T-cell (primary cell): Measurements from ENCODE around the gene NKAPL. TPM values are rescaled to one million over a fixed set of nuclear protein-coding genes. Genes with fewer than 3 reads are reported as not detected.
A peak's percentile ranks its signal among the peaks of the same experiment; 100 is the strongest.

Source experiments
- ATAC-seq, 4 experiments: fragments of 200-7000 bp in 3 of 4; fragments of 150-1000 bp in 1 of 4; cut with Tn5 transposase; replicated peaks in 1 of 4; 1 replicate in 3 of 4; 2 replicates in 1 of 4; pipeline ENCODE4 v1.10.0; 2021; ENCODE audit warnings: moderate library complexity in 3 of 4, mild to moderate bottlenecking in 2 of 4, moderate number of reproducible peaks in 1 of 4
- CTCF ChIA-PET, 2 donors: fragments of 300-600 bp; sonication (Branson Sonifier 250); formaldehyde crosslinking; loops; one replicate each; lab custom pipeline; 2022; ENCODE audit warnings: antibody characterized with exemption in 2 of 2; lab: Charles Lee
- POLR2A ChIA-PET, 2 donors: fragments of 300-600 bp; sonication (Branson Sonifier 250); formaldehyde crosslinking; loops; one replicate each; lab custom pipeline; 2022; ENCODE audit warnings: antibody characterized with exemption in 2 of 2; lab: Charles Lee
- DNase-seq, 35 experiments: peaks; one replicate each; pipeline versions ENCODE4 v3.0.0 to v3.0.0-alpha.2; 2013 to 2023
- H3K27ac ChIP-seq: one replicate; pipeline ENCODE4 v1.5.1; 2013; ENCODE audit warnings: low read length
- H3K27me3 ChIP-seq, 2 experiments: replicated peaks in 1 of 2; 1 replicate in 1 of 2; 2 replicates in 1 of 2; pipeline versions ENCODE4 v1.6.1 to v1.7.0; 2013; ENCODE audit warnings: low read length in 1 of 2, mixed read lengths in 1 of 2; ENCODE audit not compliant: control insufficient read depth in 2 of 2, insufficient read depth in 2 of 2; ENCODE audit errors: extremely low read depth in 1 of 2
- H3K36me3 ChIP-seq, 2 donors: 1 replicate in 1 of 2; 2 replicates in 1 of 2; pipeline versions ENCODE4 v1.6.1 to v1.7.0; 2013; ENCODE audit warnings: low read length in 1 of 2; ENCODE audit not compliant: control insufficient read depth in 2 of 2, insufficient read depth in 1 of 2; ENCODE audit errors: extremely low read depth in 1 of 2
- H3K4me1 ChIP-seq, 2 experiments: 1 replicate in 1 of 2; 2 replicates in 1 of 2; pipeline versions ENCODE4 v1.6.1 to v1.7.0; 2013; ENCODE audit warnings: low read length in 2 of 2, mixed read lengths in 1 of 2; ENCODE audit not compliant: insufficient read depth in 2 of 2, control insufficient read depth in 1 of 2; ENCODE audit errors: extremely low read depth in 1 of 2
- H3K4me3 ChIP-seq, 2 donors: 1 replicate in 1 of 2; 2 replicates in 1 of 2; pipeline versions ENCODE4 v1.5.1 to v1.7.0; 2013; ENCODE audit warnings: mild to moderate bottlenecking in 2 of 2, low read length in 1 of 2, moderate library complexity in 1 of 2; ENCODE audit not compliant: control insufficient read depth in 1 of 2; ENCODE audit errors: extremely low read depth in 1 of 2
- H3K9me3 ChIP-seq: 2 replicates; pipeline ENCODE4 v1.7.0; 2013
- H3K27ac Mint-ChIP-seq, 2 donors: one replicate each; pipeline ENCODE4 v1.8.0; 2020 to 2021; ENCODE audit warnings: mild to moderate bottlenecking in 2 of 2, mixed read lengths in 2 of 2
- H3K27me3 Mint-ChIP-seq, 2 donors: one replicate each; pipeline ENCODE4 v1.8.0; 2021 to 2022; ENCODE audit warnings: mixed read lengths in 2 of 2
- H3K36me3 Mint-ChIP-seq: one replicate; pipeline ENCODE4 v1.8.0; 2021; ENCODE audit warnings: mixed read lengths
- H3K4me1 Mint-ChIP-seq, 3 donors: one replicate each; pipeline ENCODE4 v1.8.0; 2020 to 2022; ENCODE audit warnings: mixed read lengths in 3 of 3, mild to moderate bottlenecking in 1 of 3
- H3K4me3 Mint-ChIP-seq, 3 donors: one replicate each; pipeline ENCODE4 v1.8.0; 2020 to 2022; ENCODE audit warnings: mild to moderate bottlenecking in 3 of 3, mixed read lengths in 3 of 3, moderate library complexity in 3 of 3
- H3K9me3 Mint-ChIP-seq, 3 donors: one replicate each; pipeline ENCODE4 v1.8.0; 2020 to 2022; ENCODE audit warnings: mixed read lengths in 3 of 3
- WGBS: methylation state at CpG from one replicate; pipeline ENCODE4 v1.1.5; 2013; ENCODE audit warnings: missing lambda C conversion rate; ENCODE audit not compliant: insufficient coverage; 5-methylcytosine and 5-hydroxymethylcytosine counted together
- total RNA-seq, 35 experiments: library from RNA in 6 of 35; stranded (reverse) in 6 of 35; fragments of 120-200 nt in 1 of 35; gene quantifications; one replicate each; pipeline versions ENCODE4 v1.2.1 to v1.2.4 and lab custom pipeline; 2013 to 2026

Gene NKAPL
- total RNA-seq, 5 donors from 2014 or later (not counting 1 experiment from before 2014, with no cell fraction given) = 0.32 TPM; not detected in 4

GRCh38 chr6:28225056-28225834 is 33.9 kb upstream of the NKAPL start, which contains the start of gene ZSCAN9:
Gene ZSCAN9 (plus strand): TSS chr6:28225275. CDS start chr6:28227085, 1,810 bp downstream.
- peaks cover 2% of the 10 kb centered on the region for H3K9me3 ChIP-seq
- POLR2A ChIA-PET = no interaction called here
- no peak within 1 kb of the TSS for H3K27ac ChIP-seq
- ATAC-seq = peak in 3 of 4 experiments; percentile 57 to 73 (median 62)
- H3K36me3 Mint-ChIP-seq = peaks cover 4% of the 10 kb centered on the region
- H3K4me3 ChIP-seq = peak within 1 kb of the TSS; percentile 70 to 79
- H3K36me3 ChIP-seq = peaks cover 0 to 9% of the 10 kb centered on the region in 2 donors
- peaks cover 10 to 16% of the 10 kb centered on the region in 2 experiments for H3K4me1 ChIP-seq
- WGBS = 3% methylated on average over 29 of the region's 45 CpGs
- CTCF ChIA-PET = no interaction called here
- no peaks in the 10 kb centered on the region for H3K9me3 Mint-ChIP-seq
- peaks cover 9 to 13% (median 10%) of the 10 kb centered on the region in 3 donors for H3K4me1 Mint-ChIP-seq
- DNase-seq = peak in 26 of 35 experiments; percentile 5 to 55 (median 23)
- peaks cover 34 to 45% of the 10 kb centered on the region in 2 donors for H3K27me3 Mint-ChIP-seq
- H3K27ac Mint-ChIP-seq = peak within 1 kb of the TSS; percentile 32 to 65
- peak within 1 kb of the TSS; percentile 76 to 86 (median 80) for H3K4me3 Mint-ChIP-seq
- H3K27me3 ChIP-seq = peaks cover 6 to 22% of the 10 kb centered on the region in 2 experiments

GRCh38 chr6:28226460-28226859 is 32.6 kb upstream of the NKAPL start:
- WGBS = no CpG with 5 or more reads among the region's 2 CpGs
- H3K9me3 ChIP-seq = no peaks in the 10 kb centered on the region
- no peak overlapping the region for H3K4me3 ChIP-seq
- peaks cover 9 to 13% (median 10%) of the 10 kb centered on the region in 3 donors for H3K4me1 Mint-ChIP-seq
- no peaks in the 10 kb centered on the region for H3K9me3 Mint-ChIP-seq
- no peak overlapping the region for H3K27ac ChIP-seq
- H3K27me3 ChIP-seq = peaks cover 5 to 21% of the 10 kb centered on the region in 2 experiments
- H3K36me3 ChIP-seq = peaks cover 0 to 11% of the 10 kb centered on the region in 2 donors
- CTCF ChIA-PET = no interaction called here
- H3K4me3 Mint-ChIP-seq = no peak overlapping the region
- peaks cover 10 to 16% of the 10 kb centered on the region in 2 experiments for H3K4me1 ChIP-seq
- POLR2A ChIA-PET = interaction anchor here in 1 of 2 donors (0.6 to 0.7 kb wide), 2 partner anchors 83 to 88 kb away, joined by 3 read pairs; no protein-coding TSS in a partner anchor
- peaks cover 4% of the 10 kb centered on the region for H3K36me3 Mint-ChIP-seq
- DNase-seq (no peak), ATAC-seq (no peak)
- peaks cover 26 to 35% of the 10 kb centered on the region in 2 donors for H3K27me3 Mint-ChIP-seq
- H3K27ac Mint-ChIP-seq = no peak overlapping the region

- no peaks in the 10 kb centered on the region for H3K9me3 Mint-ChIP-seq
- peak overlapping the region in 1 of 2 donors; percentile 7 for H3K27ac Mint-ChIP-seq
- DNase-seq (no peak), ATAC-seq (no peak)
- Histone ChIP-seq H3K36me3 (peaks cover 0 to 11% of the 10 kb centered on the region in 2 donors), H3K9me3 (no peaks in the 10 kb centered on the region), H3K27me3 (no peaks in the 10 kb centered on the region), H3K4me3 (no peak overlapping the region), H3K27ac (no peak overlapping the region), H3K4me1 (no peaks in the 10 kb centered on the region)
- H3K4me1 Mint-ChIP-seq = no peaks in the 10 kb centered on the region
- POLR2A ChIA-PET = no interaction called here
- 100% methylated on average over 2 of the region's 11 CpGs for WGBS
- peaks cover 10% of the 10 kb centered on the region for H3K36me3 Mint-ChIP-seq
- H3K4me3 Mint-ChIP-seq = no peak overlapping the region
- H3K27me3 Mint-ChIP-seq = peaks cover 8 to 12% of the 10 kb centered on the region in 2 donors
- CTCF ChIA-PET = no interaction called here
Observed at GRCh38 chr6:28232785-28233184, 26.3 kb upstream of the NKAPL start.

- Histone ChIP-seq H3K36me3 (no peaks in the 10 kb centered on the region), H3K27ac (no peak overlapping the region), H3K27me3 (no peaks in the 10 kb centered on the region), H3K4me1 (no peaks in the 10 kb centered on the region), H3K4me3 (no peak overlapping the region), H3K9me3 (no peaks in the 10 kb centered on the region)
- Mint-ChIP-seq H3K27me3 (peaks cover 8 to 19% of the 10 kb centered on the region in 2 donors), H3K27ac (no peak overlapping the region), H3K4me3 (no peak overlapping the region), H3K36me3 (peaks cover 9% of the 10 kb centered on the region), H3K9me3 (no peaks in the 10 kb centered on the region), H3K4me1 (no peaks in the 10 kb centered on the region)
- ATAC-seq (no peak), DNase-seq (no peak)
- ChIA-PET CTCF (no interaction called here), POLR2A (interaction anchor here in 1 of 2 donors (0.5 kb wide), 1 partner anchor 173 kb away, joined by 3 read pairs; no protein-coding TSS in a partner anchor)
- WGBS = 100% methylated on average over 1 of the region's 3 CpGs
Observed at GRCh38 chr6:28235912-28236452, 23.1 kb upstream of the NKAPL start.

- H3K4me3 ChIP-seq = no peak overlapping the region
- no peak overlapping the region for H3K27ac ChIP-seq
- POLR2A ChIA-PET = no interaction called here
- H3K4me1 Mint-ChIP-seq = no peaks in the 10 kb centered on the region
- no peaks in the 10 kb centered on the region for H3K9me3 Mint-ChIP-seq
- CTCF ChIA-PET = no interaction called here
- DNase-seq (no peak), ATAC-seq (no peak)
- no CpG with 5 or more reads among the region's 1 CpG for WGBS
- H3K27me3 ChIP-seq = no peaks in the 10 kb centered on the region
- H3K4me1 ChIP-seq = no peaks in the 10 kb centered on the region
- H3K36me3 Mint-ChIP-seq = peaks cover 15% of the 10 kb centered on the region
- H3K4me3 Mint-ChIP-seq = no peak overlapping the region
- no peak overlapping the region for H3K27ac Mint-ChIP-seq
- H3K36me3 ChIP-seq = peaks cover 0 to 8% of the 10 kb centered on the region in 2 donors
- peaks cover 4 to 11% of the 10 kb centered on the region in 2 donors for H3K27me3 Mint-ChIP-seq
- no peaks in the 10 kb centered on the region for H3K9me3 ChIP-seq
Observed at GRCh38 chr6:28239636-28240035, 19.5 kb upstream of the NKAPL start.

- WGBS = no CpG with 5 or more reads among the region's 1 CpG
- Histone ChIP-seq H3K9me3 (no peaks in the 10 kb centered on the region), H3K36me3 (peaks cover 0 to 17% of the 10 kb centered on the region in 2 donors), H3K27me3 (no peaks in the 10 kb centered on the region), H3K4me1 (no peaks in the 10 kb centered on the region), H3K27ac (no peak overlapping the region), H3K4me3 (no peak overlapping the region)
- DNase-seq (no peak), ATAC-seq (no peak)
- no peaks in the 10 kb centered on the region for H3K4me1 Mint-ChIP-seq
- CTCF ChIA-PET = no interaction called here
- POLR2A ChIA-PET = no interaction called here
- no peak overlapping the region for H3K27ac Mint-ChIP-seq
- peaks cover 3 to 7% of the 10 kb centered on the region in 2 donors for H3K27me3 Mint-ChIP-seq
- H3K4me3 Mint-ChIP-seq = no peak overlapping the region
- H3K36me3 Mint-ChIP-seq = peaks cover 23% of the 10 kb centered on the region
- no peaks in the 10 kb centered on the region for H3K9me3 Mint-ChIP-seq
Observed at GRCh38 chr6:28240471-28240870, 18.6 kb upstream of the NKAPL start.
